NCI-H1694 (cell line): ENCODE data around the gene SLC27A5.
"Not testable (repeated sequence)": the region's sequence is repeated elsewhere in the genome, so short reads cannot be mapped to it uniquely, and the experiment has no call there.

Experiments
- DNase-seq: peaks from one replicate; lab custom pipeline; 2025; lab: John Stamatoyannopoulos, UW

Gene SLC27A5

GRCh38 chr19:58550362-58551122 lies 38.8 kb upstream of the SLC27A5 start:
- DNase-seq = no peak

DNA sequence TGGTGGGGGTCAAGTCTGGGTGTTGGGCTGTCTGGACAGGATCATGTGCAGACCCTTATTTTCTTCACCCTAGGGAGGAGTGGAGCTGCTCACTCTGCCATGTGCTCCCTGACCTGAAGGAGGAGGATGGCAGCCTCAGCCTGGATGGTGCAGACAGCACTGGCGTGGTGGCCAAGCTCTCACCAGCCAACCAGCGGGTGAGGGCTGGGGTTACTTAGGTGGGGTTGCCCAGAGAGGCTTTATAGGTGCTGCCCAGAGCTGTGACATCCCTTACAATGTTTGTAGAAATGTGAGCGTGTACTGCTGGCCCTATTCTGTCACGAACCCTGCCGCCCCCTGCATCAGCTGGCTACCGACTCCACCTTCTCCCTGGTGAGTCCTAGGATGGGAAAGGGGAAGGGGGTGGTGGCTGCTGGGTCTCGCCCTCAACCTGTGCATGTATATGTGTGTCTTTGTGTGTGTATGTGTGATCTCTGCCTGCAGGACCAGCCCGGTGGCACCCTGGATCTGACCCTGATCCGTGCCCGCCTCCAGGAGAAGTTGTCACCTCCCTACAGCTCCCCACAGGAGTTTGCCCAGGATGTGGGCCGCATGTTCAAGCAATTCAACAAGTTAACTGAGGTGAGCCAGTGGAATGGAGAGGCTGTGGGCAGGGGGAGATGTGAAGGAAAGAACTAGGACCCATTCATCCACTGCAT lies 38.0 kb upstream of the SLC27A5 start:
- DNase-seq = no peak

DNA sequence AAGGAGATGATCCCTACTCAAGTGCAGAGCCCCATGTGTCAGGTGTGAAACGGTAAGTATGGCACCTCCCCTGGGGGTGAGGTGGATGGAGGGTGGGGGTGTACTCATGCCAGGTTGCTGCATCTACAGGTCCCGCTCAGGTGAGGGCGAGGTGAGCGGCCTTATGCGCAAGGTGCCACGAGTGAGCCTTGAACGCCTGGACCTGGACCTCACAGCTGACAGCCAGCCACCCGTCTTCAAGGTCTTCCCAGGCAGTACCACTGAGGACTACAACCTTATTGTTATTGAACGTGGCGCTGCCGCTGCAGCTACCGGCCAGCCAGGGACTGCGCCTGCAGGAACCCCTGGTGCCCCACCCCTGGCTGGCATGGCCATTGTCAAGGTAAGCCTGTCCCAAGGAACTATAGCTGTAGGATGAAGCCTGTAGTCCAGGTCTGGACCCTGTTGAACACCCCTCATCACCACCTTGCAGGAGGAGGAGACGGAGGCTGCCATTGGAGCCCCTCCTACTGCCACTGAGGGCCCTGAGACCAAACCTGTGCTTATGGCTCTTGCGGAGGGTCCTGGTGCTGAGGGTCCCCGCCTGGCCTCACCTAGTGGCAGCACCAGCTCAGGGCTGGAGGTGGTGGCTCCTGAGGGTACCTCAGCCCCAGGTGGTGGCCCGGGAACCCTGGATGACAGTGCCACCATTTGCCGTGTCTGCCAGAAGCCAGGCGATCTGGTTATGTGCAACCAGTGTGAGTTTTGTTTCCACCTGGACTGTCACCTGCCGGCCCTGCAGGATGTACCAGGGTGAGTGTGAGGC lies 37.3 kb upstream of the SLC27A5 start:
- no peak for DNase-seq

DNA sequence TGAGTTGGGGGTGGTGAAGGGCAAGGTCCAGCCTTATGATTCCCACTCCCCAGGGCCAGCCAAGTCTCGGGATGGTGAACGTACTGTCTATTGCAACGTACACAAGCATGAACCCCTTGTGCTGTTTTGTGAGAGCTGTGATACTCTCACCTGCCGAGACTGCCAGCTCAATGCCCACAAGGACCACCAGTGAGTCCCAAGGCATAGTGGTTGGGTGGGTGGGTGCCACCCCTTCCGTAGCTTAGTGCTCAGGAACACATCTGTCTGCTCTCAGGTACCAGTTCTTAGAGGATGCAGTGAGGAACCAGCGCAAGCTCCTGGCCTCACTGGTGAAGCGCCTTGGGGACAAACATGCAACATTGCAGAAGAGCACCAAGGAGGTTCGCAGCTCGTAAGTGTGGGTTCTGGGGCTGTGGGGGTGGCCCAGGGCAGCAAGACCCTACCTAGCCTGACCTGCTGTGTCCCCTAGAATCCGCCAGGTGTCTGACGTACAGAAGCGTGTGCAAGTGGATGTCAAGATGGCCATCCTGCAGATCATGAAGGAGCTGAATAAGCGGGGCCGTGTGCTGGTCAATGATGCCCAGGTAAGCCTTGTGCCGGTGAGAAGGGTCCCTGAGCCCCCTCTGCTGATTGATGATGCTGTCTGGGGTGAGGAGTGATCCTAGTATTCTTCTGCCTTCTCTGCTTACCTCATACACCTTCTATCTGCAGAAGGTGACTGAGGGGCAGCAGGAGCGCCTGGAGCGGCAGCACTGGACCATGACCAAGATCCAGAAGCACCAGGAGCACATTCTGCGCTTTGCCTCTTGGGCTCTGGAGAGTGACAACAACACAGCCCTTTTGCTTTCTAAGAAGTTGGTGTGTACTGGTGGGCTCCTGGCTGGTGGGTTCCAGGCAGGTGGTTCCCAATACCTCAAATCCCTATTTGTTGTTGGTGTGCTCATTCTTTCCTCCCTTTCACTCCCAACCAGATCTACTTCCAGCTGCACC lies 35.8 kb upstream of the SLC27A5 start:
- DNase-seq = no peak

GRCh38 chr19:58546019-58546530 lies 34.3 kb upstream of the SLC27A5 start:
- no peak for DNase-seq

DNA sequence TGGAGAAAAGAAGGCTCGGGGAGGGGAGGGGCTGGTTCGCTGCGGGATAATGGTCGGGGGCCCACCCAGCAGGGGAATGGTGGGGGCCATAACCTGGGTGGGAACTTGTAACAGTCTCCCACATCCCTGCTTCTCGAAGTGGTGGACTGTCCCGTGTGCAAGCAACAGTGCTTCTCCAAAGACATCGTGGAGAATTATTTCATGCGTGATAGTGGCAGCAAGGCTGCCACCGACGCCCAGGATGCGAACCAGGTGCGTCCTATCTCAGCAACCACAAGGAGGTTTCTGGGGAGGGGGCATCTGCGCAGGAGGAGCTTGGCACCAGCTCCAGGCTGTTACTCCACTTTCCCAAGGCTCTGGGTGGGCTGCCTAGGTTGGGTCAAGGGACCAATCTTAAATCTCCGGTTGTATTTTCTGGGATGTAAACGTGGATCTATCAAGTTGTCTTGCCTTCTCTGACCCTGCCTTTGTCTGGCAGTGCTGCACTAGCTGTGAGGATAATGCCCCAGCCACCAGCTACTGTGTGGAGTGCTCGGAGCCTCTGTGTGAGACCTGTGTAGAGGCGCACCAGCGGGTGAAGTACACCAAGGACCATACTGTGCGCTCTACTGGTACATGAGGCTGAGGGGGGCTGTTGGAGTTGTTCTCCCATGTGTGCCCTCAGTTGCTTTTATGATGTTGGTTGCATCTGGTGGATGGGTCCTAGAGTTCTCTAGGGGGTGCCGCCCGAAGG lies 33.7 kb upstream of the SLC27A5 start:
- no peak for DNase-seq

DNA sequence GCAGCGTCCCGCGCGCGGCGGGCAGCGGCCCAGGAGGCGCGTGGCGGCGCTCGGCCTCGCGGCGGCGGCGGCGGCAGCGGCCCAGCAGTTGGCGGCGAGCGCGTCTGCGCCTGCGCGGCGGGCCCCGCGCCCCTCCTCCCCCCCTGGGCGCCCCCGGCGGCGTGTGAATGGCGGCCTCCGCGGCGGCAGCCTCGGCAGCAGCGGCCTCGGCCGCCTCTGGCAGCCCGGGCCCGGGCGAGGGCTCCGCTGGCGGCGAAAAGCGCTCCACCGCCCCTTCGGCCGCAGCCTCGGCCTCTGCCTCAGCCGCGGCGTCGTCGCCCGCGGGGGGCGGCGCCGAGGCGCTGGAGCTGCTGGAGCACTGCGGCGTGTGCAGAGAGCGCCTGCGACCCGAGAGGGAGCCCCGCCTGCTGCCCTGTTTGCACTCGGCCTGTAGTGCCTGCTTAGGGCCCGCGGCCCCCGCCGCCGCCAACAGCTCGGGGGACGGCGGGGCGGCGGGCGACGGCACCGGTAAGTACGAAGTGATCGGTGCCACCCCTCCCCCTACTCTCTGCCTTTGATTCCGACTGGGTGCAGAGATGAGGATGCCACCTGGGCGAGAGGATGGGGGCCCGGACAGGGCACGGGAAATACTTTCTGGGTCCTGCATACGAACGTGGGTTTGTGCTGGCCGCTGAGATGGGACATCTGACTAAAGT lies 32.9 kb upstream of the SLC27A5 start:
- no peak for DNase-seq

- DNase-seq = no peak
Measured at GRCh38 chr19:58543826-58544590, 32.2 kb upstream of the SLC27A5 start, which contains the start of gene TRIM28. TRIM28 (plus strand) TSS chr19:58544064; CDS start chr19:58544758, 694 bp downstream.

- DNase-seq = not testable (repeated sequence)
Measured at GRCh38 chr19:58542641-58543372, 31.0 kb upstream of the SLC27A5 start.

DNA sequence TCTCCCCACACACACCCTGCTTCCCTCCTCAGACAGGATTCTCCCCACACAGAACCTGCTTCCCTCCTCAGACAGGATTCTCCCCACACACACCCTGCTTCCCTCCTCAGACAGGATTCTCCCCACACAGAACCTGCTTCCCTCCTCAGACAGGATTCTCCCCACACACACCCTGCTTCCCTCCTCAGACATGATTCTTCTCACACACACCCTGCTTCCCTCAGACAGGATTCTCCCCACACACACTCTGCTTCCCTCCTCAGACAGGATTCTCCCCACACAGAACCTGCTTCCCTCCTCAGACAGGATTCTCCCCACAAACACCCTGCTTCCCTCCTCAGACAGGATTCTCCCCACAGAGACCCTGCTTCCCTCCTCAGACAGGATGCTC lies 27.4 kb upstream of the SLC27A5 start:
- DNase-seq = not testable (repeated sequence)

- DNase-seq = no peak
Measured at GRCh38 chr19:58538257-58539168, 26.7 kb upstream of the SLC27A5 start.

DNA sequence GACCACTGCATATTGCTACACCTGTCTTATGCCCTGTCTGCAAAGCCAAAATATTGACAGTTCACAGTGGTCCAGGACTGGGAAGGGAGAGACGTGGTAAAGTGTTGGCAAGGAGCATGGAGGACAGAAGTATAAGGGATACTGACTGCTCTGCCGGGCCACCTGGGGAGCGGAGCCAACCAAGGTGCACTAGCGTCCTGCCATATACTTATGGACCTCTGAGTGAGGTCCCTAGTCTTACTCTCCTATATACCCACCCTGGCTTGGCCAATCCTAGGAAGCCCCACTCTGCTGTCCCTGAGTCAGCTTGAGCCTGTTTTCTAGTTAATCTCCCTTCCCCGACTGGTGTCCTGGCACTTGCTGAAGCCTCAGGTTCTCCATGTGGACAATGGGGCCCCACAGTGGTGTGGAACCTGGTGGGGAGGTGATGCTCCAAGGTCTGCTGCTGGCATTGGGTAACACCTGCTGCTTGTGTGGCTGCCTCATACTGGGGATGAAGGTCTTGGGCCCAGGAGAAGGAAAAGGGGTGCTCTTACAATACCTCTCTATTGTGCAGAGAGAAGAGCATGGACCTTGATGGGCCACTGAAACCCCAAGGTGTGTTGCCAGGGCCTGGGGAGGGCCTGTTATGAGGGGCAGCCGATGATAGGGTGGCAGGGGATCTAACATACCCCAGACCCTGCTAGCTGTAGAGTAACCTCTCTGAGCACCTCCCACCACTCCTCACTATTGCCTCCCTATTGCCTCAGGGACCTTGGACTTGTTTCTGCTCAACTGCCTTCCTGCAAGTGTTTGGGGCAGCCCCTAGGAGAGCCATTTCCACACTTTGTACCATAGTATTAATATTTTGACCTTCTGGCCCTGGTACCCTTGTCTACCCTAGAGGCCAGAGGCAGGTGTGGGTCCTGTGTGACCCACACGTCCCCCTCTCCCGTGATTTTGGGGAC lies 25.3 kb upstream of the SLC27A5 start:
- no peak for DNase-seq

GRCh38 chr19:58535857-58536256 lies 24.1 kb upstream of the SLC27A5 start:
- DNase-seq = no peak

DNA sequence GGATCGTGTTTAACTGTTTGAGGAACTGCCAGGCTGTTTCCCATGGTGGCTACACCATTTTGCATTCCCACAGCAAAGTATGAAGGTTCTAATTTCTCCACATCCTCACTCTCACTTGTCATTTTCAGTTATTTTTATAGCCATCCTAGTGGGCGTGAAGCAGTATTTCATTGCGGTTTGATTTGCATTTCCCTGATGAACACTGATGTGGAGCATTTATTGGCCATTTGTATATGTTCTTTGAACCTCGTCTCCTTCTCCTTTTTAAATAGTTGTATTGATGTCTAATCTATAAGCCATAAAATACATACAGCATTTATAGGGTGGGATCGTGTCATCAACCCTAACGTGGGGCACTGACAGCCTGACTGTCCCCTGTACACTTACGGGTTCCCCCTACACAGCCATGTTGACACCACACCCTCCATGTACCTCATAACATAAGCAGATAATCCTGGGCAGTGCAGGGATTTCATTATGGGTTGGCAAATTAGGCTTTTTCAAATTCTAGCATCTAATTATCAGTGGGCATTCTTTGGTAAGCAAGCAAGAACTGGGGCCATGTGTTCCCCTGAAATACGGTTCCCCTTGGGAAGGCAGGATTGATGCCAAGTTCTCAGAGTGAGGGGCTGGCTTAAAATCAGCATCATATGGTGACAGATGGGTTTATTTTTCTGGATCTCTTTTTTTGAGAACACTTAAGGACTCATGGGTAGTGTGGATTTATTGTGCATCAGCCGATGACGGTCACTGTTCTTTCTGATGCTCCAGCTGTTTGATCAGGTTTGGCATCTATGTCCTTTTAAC lies 19.4 kb upstream of the SLC27A5 start:
- DNase-seq = peak; percentile 26

DNA sequence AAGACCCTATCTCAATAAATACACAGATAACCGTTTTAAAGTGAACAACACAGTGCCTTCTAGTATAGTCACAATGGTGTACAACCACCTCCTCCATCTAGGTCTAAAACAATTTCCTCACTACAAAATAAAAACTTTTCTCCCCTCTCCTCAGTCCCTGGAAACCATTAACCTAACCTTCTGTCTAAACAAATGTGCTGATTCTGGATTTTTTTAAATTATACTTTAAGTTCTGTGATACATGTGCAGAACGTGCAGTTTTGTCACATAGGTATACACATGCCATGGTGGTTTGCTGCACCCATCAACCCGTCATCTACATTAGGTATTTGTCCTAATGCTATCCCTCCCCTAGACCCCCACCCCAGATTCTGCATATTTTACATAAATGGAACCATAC lies 17.6 kb upstream of the SLC27A5 start:
- no peak for DNase-seq
